RPMI7951 (cell line): ENCODE data around the gene HEYL. TPM values are rescaled to one million over a fixed set of nuclear protein-coding genes. Genes with fewer than 3 reads are reported as not detected.

Experiments
- DNase-seq: peaks from one replicate; pipeline ENCODE4 v3.0.0-alpha.2; 2012; ENCODE audit warnings: low read depth
- total RNA-seq: library from RNA; depleted of rRNA; stranded (reverse); fragments of >200 nt; shearing (Covaris generic); gene quantifications from 2 replicates; pipeline ENCODE4 v1.2.3, GENCODE V29; 2014

HEYL gene
- total RNA-seq, 1 experiment from 2014 or later: not detected

DNA sequence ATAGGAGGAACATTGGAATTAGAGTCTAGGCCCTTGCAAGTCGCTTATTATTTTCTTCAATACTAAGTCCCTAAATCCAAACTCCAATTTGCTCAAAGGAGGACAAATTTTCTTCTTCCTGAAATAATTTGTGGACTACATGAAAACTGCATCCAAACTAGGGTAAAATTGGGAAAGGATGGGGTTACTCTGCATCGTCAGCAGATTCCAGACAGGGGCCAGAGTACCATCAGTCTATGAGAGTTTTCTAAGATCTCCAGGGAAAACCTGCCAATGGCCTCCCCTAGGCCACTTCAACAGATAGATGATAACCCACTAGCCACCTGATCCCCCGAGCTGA lies 508 bp downstream of the HEYL start:
- no peak for DNase-seq

DNA sequence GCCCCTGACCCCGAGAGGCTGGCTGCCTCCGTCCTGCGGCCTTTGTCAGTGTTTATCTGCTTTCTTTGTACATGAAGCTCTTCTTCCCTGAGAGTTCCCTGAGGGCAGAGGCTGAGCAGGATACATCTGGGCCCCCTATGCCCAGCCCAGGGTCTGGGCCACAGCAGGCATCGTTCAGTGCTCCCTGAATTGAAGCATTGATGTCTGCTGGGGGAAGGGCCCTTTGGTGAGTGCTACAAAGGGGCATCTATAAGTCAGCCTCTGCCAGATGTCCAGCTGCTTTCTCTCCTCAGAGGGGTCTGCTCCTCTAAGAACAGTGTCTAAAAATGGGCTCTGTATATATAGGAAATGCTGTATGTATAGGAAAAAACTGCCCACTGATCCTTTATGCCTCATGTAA lies 2.1 kb downstream of the HEYL start:
- DNase-seq: peak; percentile 54

DNA sequence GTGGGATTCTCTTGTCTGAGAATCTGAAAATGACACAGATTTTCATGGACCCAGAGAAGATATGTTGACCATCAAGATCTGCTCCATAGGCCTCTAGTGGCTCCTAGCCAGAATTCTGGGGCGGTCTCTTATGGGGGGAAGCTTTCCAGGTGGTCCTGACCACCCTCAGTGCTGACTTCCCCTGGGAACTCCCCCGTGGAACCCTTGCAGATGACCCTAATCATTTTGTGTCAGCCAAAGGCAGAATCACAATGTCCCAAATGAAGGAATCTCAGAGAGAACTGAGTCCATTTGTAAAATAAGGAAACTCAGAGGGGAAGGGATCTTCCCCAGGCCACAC lies 3.6 kb downstream of the HEYL start:
- no peak for DNase-seq

DNA sequence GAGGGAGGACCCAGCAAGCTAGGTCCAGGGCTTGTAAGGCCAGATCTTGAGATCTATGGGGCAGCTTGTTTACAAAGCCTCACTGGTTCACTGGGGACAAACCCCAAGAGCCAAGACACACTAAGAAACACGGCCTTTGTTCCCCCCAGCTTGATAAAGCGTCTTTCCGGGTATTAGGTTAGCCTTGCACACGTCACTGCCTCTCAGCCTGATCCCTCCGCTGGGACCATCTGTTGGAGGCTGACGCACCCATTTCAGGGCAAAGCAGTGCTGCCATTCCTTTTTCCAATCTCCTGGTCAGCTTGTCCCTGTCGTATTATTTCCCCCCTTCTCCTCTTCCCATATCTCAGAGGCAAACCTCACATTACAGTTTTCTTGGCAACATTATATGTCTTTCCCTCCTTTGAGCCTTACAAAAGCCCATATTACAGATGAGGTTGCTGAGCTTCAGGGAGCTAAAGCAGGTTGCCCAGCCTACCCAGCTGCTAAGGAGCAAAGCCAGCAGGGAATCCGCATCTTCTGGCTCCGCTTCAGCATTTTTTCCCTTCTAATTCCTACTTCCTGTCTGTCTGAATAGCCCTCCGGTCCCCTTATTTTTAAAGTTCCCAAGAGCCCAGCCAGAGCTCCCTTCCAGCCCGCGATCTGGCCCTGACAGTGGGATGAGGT lies 4.1 kb downstream of the HEYL start:
- DNase-seq: no peak

DNA sequence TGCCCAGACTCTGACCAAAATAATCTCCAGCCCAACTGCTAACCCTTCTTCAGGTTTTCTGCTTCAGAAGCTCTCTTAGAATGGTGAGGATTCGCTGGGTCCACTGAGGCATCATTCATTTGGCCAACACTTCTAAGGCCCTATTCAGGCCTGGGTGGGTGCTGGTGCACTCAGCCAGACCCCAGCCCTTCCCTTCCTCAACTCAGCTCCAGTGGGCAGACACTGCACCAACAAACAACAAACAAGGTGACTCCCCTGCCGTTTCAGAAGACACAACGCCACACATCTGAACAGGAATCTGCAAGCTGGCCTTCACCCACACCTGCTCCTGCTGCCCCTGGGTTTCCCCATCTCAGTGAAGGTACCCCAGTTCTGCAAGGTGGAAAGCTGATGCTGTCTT lies 6.0 kb downstream of the HEYL start:
- DNase-seq: no peak

DNA sequence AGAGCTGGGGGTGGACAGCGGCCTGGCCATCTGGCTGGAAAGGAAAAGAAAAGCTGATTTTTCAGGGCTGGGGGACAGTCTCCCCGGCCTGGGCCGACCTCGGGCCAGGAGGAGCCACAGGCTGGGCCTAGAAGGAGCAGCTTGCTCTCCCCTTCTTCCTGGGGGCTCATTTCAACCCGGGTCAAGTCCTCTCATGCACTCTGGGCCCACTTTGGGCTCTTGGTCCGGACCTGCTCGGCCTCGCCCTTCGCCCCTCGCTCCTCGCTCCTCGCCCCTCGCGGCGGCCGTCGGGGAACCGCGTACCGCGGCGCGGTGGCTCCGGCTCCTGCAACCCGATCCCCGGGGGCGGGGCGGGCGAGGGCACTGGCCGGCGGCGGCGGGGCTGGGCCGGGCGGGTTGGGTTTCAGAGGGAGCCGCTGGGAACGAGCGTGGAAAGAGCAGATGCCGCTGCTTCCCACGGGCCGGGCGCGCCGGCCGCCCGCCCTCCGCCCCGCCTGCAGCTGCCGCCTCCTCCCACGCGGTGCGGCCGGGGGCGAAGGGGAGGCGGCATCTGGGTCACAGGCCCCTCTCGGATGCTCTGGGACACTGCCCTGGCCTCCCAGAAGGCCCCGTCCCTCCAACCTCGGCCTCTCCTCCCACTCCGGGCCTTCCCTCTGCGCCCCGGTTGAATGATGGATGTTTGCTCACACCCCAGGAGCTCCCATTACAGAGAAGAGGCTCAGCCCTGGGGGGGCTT lies 6.6 kb downstream of the HEYL start:
- peak; percentile 41 for DNase-seq

DNA sequence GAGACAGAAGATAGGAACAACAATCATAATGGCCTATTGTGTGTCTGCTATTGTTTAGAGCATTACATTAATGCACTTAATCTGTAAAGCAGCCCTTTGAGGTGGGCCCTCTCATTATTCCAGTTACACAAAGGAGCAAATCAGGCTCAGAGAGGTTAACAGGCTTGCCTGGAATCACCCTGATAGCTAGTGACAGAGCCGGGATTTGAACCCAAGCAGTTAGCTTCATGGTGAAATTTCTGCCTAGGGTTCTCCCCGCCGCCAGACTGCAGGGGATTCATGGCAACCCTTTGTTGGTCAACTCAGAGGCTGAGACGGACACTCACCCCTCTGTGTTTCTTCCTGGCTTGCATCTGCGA lies 7.1 kb downstream of the HEYL start:
- DNase-seq: no peak

DNA sequence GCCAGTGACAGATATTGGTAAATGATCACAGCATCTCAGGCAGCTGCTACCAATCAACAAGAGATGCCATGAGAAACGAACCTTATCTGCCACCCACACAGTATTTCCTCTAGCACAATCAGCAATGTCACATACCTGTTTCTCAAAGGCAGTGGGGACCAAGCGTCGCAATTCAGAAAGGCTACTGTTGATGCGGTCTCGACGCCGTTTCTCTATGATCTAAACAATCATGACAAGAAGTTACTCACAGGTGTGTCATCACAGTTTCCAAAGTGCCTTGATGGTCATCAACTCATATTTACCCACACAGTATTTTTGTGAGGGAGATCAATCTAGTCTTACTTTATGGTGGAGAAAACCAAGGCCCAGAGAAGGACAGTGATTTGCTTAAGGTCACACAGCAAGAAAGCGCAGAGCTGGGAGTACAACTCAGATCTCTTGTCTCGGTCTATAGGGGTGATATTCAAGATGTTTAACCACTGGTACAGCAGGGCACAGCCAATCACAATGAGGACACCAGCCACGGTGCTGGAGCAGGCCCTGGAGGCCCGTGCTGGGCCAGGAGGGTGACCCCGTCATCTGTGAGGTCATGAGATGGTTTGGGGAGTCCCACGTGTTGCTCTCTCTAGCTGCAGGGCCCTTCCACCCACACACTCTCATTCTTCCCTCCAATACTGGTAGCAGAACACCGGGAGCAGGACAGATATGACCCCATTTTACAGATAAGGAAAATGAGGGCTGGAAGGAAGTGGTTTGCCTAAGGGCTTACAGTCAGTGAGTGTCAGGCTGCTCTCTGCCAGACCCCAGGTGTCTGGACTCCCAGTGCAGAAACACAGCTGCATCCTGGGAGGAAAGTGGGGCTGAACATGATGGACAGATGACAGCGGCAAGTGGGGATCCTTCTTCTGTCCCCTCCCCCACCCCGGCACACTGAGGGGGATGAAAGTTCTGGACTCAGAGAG lies 7.8 kb downstream of the HEYL start:
- no peak for DNase-seq

DNA sequence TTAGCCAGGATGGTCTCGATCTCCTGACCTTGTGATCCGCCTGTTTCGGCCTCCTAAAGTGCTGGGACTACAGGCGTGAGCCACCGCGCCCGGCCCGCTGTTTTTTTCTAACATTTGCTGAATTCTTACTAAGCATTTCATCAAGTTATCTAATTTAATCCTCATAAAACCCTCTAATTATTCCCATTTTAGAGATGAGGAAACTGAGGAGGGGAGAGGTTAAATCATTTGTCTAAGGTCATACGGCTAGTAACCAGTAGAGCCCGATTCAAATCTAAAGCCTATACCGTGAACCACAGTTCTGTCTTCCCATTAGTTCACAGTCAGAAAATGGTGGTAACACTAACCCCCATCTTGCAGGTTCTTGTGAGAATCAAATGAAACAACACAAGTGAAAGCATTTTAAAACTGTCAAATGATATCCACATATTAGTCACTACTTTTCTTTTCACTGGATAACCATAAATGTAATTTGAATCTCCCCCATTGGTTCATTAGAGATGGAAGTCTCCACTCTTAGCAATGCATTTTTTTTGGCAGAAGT lies 10.6 kb downstream of the HEYL start:
- DNase-seq: no peak

DNA sequence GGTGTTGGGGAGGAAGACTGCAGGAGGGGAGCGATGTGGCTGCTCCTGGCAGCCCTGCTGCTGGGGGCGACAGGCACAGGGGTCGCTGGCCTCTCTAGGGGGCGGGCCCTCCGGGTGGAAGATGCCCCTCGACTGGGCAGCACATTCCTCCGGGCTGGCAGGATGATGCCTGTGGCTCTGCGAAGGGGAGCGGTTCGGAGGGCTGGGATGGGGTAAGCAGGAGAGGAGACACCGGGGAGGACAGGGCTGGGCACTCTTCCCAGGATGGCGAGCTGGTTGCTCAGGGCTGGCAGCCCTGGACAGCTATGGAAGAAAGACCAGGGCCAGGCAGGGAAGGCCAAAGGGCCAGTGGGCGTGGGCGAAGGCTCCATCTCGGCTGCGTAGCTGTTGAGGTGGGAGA lies 12.8 kb downstream of the HEYL start:
- no peak for DNase-seq

DNA sequence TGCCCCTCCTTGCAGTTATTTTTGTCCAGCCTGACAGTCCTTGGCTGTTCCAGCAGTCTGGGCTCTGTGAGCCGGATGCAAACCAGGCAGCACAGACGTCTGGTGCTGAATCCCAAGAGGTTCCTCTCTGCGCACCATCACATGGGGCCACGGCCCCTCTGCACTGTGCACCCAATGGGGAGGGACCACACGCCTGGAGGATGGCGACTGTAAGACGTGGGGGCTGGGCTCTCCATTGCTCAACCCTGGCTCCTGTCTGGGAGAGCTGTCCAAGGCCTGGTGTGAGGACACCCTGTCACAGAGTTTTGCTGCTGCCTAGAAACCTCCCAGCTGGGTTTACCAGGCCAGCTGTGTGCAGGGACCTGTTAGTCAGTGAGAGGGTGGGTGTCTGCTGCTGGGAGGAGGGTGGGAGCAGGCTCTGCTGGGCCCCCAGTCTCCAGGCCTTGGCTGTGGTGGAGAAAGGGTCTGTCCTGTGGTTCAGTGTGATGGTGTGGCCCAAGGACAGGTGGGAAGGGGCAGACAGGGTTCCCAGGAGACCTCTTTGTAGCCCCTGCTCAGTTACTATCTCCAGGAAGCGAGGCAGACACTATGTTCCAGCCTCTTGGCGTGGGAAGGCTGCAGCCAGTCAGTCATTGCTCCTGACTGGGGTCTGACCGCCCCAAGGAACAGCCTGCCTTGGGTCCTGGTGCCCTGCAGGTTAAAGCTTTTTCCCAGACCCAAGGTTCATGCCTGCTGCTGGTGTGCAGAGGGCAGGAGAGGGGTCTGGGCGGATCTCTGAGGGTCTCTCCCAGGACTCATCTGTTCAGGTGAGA lies 13.8 kb downstream of the HEYL start:
- no peak for DNase-seq

DNA sequence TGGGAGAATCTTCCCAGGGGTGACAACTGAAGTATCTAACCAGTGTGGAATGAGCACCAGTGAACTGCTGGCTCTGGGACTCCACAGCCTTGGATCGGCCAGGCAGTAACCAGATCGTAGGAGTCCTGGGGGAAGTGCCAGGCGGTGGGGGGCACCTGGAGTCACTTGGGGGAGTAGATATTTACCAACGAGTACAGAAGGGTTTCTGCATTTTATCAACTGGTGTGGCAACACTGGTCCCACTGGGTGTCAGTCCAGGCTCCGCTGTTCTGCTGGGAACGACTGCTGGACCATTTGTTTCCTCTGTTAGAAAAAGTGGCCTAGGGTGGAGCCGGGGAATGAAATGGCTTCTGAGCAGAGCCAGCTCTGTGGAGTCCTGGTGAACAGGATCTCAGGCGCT lies 14.4 kb downstream of the HEYL start:
- no peak for DNase-seq

DNA sequence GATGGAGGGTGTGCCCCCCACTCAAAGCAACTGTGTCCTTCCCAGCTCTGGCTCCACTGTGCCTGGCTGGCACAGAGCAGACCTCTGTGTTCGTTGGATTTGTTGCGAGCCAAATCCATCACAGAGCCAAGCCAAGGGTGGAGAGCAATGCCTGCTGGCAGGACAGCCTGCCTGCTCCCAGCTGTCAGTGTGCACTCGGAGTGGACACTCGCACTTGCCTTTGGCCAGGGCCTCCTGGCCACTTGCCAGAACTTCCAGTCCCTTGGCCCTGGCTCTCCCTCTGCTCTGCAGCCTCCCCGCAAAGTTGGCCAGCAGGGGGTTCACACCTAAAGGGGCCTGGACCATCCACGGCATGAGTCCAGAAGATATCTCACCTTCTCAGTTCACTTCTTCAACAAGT lies 16.4 kb downstream of the HEYL start:
- DNase-seq: no peak

DNA sequence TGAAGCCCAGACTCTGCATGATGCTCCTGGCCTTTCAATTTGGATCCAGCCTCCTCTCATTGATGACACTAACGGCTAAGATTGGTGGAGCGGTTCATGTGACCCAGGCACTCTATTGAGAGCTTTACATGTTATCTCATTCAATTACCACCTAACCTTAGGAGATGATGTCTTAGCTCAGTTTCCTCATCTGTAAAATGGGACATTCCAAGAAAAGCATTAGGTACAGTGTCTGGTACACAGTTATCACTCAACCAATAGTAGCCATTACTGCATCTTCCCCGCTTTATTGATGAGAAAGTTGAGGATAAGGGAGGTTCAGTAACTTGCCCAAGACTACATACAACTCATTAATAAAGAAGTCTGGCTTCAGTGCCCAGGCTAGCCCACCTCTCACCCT lies 17.0 kb downstream of the HEYL start:
- no peak for DNase-seq

DNA sequence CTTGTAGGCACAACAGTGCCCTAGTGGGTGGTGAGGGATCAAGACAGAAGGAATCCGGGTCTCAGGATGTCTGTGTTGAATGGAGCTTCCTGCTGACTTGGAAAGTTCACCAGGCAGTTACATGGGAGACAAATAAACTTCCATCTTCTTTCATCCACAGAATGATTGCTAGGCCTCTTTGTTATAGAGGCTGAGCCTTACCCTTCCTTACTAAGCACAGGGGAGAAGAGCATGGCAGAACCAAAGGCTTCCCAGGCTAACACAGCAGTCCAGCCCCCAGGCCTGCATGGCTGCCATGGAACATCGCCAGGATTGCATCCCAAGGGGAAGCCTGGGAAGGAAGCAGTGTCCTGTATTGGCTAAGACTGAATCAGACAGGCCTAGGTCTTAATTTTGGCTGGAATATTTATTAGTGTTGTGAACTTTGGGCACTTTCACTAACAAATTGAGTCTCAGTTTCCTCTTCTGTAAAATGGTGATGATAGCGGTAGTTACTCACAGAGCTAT lies 18.7 kb downstream of the HEYL start:
- DNase-seq: no peak

DNA sequence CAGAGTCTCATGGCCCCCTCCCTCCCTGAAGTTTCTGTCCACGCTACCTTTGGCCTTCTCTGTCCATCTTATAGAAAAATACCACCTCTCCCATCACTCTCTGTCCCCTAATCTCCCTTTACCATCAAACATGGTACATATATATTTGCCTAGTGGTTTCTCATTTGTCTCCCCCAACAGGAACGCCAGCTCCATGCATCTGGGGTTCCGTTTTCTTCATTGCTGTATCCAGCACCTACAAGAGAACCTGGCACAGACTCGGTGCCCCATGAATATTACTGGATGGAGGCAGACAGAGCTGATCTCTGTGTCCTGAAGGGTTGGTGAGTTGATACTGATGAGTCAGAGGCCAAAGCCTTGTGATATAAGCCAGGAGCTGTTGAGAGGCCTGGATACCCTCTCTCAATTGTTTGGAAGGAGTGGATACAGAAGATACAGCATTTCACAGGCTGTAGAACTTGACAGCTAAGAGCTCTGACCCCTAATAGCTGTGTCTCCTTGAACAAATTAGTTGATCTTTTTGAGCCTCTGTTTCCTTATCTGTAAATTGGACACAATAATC lies 21.9 kb downstream of the HEYL start:
- no peak for DNase-seq

DNA sequence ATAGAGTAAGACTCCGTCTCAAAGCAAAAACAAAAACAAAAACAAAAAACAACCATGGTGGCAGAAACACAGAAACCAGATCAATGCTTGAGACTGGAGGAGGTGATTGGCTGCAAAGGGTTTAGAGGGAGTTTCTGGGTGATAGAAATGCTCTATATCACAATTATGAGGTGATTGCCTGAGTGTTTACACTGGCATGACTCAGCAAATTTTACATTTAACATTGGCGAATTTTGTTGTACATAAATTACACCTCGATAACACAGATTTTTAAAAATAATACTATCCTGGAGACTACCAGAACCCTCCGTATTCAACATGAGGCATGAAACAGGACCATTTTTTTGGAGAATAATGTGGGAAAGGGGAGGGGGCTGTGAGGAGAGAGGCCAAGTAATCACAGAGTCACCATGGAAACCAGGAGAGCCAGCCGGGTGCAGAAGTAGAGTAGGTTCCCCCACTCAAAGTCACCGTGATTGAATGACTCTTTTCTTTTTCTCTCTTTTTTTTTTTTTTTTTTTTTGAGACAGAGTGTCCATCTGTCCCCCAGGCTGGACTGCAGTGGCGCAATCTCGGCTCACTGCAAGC lies 24.3 kb downstream of the HEYL start:
- no peak for DNase-seq

DNA sequence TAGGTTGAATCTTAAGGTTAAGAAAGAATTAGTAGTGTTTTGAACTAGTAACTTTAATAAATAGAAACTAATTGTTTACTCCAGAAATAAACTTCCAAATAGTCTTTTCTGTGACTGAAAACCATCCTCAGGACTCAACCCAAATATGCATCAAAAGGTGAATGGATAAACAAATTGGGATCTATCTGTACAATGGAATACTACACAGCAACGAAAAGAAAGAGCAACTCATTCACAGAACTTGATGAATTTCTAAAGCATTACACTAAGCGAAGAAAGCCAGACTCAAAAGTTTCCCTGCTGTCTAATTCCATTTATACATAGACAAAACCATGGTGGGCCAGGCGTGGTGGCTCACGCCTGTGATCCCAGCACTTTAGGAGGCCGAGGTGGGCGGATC lies 25.0 kb downstream of the HEYL start:
- DNase-seq: no peak

DNA sequence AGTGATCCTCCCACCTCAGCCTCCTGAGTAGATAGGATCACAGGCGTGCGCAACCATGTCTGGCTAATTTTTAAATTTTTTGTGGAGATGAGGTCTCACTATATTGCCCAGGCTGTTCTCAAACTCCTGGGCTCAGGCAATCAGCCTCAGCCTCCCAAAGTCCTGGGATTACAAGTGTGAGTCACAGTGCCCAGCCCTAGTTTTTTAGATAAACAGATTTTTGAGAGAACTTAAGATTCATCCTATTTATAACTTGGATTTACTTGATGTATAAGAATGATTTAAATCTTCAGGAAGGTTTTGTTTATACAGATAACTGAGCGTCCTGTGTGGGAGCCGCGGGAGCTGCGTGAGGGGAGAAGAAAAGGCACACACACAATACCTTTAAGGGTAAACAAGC lies 26.2 kb downstream of the HEYL start:
- no peak for DNase-seq

DNA sequence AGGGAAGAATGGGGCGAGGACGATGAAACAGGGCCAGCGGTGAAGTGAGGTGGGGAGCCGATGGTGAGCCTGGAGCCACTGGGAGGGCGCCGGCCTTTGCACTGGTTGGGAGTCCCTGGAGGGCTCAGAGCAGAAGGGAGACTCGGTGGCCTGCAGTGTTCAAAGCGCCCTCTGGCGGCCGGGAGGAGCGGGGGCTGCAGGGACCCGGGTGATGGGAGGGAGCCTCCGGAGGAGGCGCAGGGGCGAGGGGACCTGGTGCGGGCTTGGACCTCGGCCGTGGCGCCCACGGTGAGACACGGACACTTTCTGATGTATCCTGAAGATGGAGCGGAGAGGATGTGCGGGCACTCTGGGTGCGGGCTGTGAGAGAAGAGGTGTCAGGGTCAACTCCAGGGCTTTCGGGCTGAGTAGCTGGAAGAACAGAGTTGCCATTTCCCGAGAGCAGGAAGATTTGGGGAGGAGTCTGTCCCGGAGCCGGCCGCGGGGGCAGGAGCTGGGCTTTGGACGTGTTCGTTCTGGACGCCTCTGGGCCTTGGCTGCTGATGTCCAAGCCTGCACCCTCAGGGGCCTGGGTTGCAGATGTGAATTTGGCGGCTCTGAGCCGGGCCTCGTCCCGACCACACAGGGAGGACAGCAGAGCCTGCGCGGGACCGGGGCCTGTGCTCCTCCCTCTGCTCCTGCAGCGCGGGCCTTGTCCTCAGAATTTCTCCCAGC lies 29.7 kb downstream of the HEYL start:
- no peak for DNase-seq
